GM10266 (cell line): ENCODE data around the gene NR6A1.

Experiments
- DNase-seq: peaks from one replicate; pipeline ENCODE4 v3.0.0; 2012; ENCODE audit errors: extremely low spot score
- CTCF ChIP-seq: IDR thresholded peaks from 2 replicates; pipeline ENCODE4 v1.5.1; 2012; ENCODE audit warnings: mild to moderate bottlenecking, low read depth; ENCODE audit not compliant: control insufficient read depth, insufficient read depth; ENCODE audit errors: missing control alignments

The NR6A1 gene

GRCh38 chr9:124709292-124709690 lies 61.8 kb downstream of the NR6A1 start:
- no peak for DNase-seq
- no peak for TF ChIP-seq CTCF

DNA sequence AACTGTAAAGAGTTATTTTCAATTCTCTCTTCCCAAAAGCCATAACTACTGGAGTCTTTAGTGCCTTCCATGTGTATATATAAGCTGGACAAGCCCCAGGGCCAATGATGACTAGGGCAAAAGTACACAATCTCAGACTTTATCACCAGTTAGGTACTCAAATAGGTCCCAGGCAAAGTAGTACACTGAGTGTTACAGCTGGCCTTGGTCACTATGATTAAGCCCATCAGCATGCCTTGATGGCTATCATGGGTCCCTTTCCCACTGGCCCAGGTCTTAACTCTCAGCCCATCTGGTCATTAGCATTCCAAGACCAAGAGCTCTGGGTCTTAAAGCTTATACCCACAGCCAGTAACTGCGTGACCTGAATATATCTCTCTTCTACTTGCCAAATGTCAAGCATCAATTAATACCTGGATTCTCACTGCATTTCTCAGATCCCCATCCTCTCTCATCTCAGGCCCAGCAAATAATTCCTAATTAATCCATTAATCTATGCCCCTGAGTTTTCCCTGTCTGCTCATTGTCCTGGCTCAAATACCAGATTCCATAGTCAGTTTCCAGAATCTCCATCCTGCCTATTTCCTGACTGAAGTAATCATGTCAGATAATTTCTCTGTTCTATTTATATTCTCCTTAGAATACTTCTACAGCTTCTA lies 62.3 kb downstream of the NR6A1 start:
- TF ChIP-seq CTCF = no peak
- DNase-seq = no peak

DNA sequence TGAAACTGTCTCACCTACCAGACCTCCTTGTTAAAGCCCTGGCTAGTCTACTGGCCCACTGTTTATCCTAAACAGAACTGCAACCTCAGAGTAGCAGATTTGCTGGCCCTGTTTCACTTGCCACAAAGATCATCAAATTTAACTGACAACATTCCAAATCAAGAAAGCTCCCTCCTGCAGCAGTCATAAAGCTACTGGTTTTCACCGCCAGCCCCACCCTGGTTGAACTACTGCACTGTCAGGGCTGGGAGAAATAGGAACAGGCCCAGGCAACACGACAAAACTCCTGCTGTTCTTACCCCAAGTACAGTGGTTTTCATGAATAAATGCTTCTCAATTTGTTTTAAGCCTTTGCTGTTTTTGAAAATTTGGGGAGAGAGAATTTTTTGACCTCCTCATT lies 63.0 kb downstream of the NR6A1 start:
- no peak for DNase-seq
- no peak for TF ChIP-seq CTCF

DNA sequence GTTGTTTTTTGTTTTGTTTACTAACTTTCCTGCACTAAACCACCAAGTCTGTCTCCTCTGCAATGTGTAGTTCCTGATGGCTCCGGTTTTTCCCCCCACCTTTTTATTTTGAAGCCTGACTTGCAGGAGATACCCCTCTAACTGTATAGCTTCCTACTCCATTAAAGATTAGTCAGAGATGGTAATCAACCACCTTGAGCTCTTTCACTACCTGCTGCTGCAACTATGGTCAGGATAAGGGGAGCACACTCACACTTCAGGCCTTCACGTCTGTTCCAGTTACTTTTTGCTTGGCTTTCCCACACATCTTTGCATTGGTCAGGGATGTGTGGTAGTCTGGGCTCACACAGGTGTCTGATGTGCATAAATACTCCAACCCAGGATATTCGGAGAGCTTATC lies 63.4 kb downstream of the NR6A1 start:
- no peak for TF ChIP-seq CTCF
- no peak for DNase-seq

GRCh38 chr9:124706685-124707084 lies 64.4 kb downstream of the NR6A1 start:
- TF ChIP-seq CTCF = no peak
- no peak for DNase-seq

- no peak for DNase-seq
- TF ChIP-seq CTCF = no peak
Observed at GRCh38 chr9:124699575-124699974, 71.5 kb downstream of the NR6A1 start.

- DNase-seq = no peak
- TF ChIP-seq CTCF = no peak
Observed at GRCh38 chr9:124698265-124698664, 72.8 kb downstream of the NR6A1 start.
